Caco-2 (cell line): ENCODE results near the gene D2HGDH. TPM values are rescaled to one million over a fixed set of nuclear protein-coding genes. Genes with fewer than 3 reads are reported as not detected.
"Not testable (repeated sequence)": the region's sequence is repeated elsewhere in the genome, so short reads cannot be mapped to it uniquely, and the experiment has no call there.

Experiments used
- BruUV-seq: library from RNA; stranded (reverse); fragments of 400-500 nt; replicated peaks from 2 replicates; lab custom pipeline; 2021; lab: Mats Ljungman, UMichigan
- CTCF ChIA-PET: fragments of 300-600 bp; sonication (Branson Sonifier 250); formaldehyde crosslinking; loops from one replicate; lab custom pipeline; 2022; ENCODE audit warnings: antibody characterized with exemption; lab: Charles Lee
- POLR2A ChIA-PET: fragments of 300-600 bp; sonication (Branson Sonifier 250); formaldehyde crosslinking; loops from one replicate; lab custom pipeline; 2022; ENCODE audit warnings: antibody characterized with exemption; lab: Charles Lee
- DNase-seq, 2 experiments: peaks; one replicate each; pipeline versions ENCODE4 v3.0.0 to v3.0.0-alpha.2; 2020 to 2022
- H3K27me3 ChIP-seq: replicated peaks from 2 replicates; pipeline ENCODE4 v1.6.0; 2011; ENCODE audit warnings: low read length; ENCODE audit not compliant: control insufficient read depth, insufficient read depth
- H3K36me3 ChIP-seq: 2 replicates; pipeline ENCODE4 v1.5.1; 2011; ENCODE audit warnings: low read length; ENCODE audit not compliant: control insufficient read depth, insufficient read depth
- H3K4me1 ChIP-seq: fragments of 250-450 bp; sonication (Bioruptor Pico); 2 replicates; pipeline ENCODE4 v1.5.1; 2020; ENCODE audit warnings: mild to moderate bottlenecking
- H3K4me3 ChIP-seq: 2 replicates; pipeline ENCODE4 v1.5.1; 2011; ENCODE audit warnings: low read depth, mild to moderate bottlenecking, control low read depth, low read length
- H3K9me3 ChIP-seq: fragments of 250-450 bp; sonication (Bioruptor Pico); 2 replicates; pipeline ENCODE4 v1.5.1; 2020; ENCODE audit warnings: mild to moderate bottlenecking, moderate library complexity
- H3K27ac Mint-ChIP-seq: one replicate; pipeline ENCODE4 v1.8.0; 2022; ENCODE audit warnings: mixed read lengths; ENCODE audit not compliant: unreplicated experiment
- H3K27me3 Mint-ChIP-seq: one replicate; pipeline ENCODE4 v1.8.0; 2022; ENCODE audit warnings: mixed read lengths; ENCODE audit not compliant: insufficient read depth, unreplicated experiment
- H3K36me3 Mint-ChIP-seq: one replicate; pipeline ENCODE4 v1.8.0; 2022; ENCODE audit warnings: mild to moderate bottlenecking, mixed read lengths; ENCODE audit not compliant: insufficient read depth, unreplicated experiment
- H3K4me1 Mint-ChIP-seq: one replicate; pipeline ENCODE4 v1.8.0; 2022; ENCODE audit warnings: low read depth, mixed read lengths; ENCODE audit not compliant: unreplicated experiment
- H3K4me3 Mint-ChIP-seq: one replicate; pipeline ENCODE4 v1.8.0; 2022; ENCODE audit warnings: mild to moderate bottlenecking, moderate library complexity, mixed read lengths; ENCODE audit not compliant: unreplicated experiment
- H3K9me3 Mint-ChIP-seq: one replicate; pipeline ENCODE4 v1.8.0; 2022; ENCODE audit warnings: mixed read lengths; ENCODE audit not compliant: unreplicated experiment
- CTCF ChIP-seq, 2 experiments: fragments of 200-600 bp in 1 of 2; IDR thresholded peaks; 1 replicate in 1 of 2; 2 replicates in 1 of 2; pipeline versions ENCODE4 v1.5.1 to v1.8.0; 2011 to 2022; ENCODE audit warnings: antibody characterized with exemption in 1 of 2, control low read depth in 1 of 2, inconsistent platforms in 1 of 2, low read depth in 1 of 2, low read length in 1 of 2, mild to moderate bottlenecking in 1 of 2, moderate library complexity in 1 of 2; ENCODE audit not compliant: insufficient read depth in 1 of 2, severe bottlenecking in 1 of 2, unreplicated experiment in 1 of 2
- intact Hi-C: fragments of 100-400 bp; cut with micrococcal nuclease; formaldehyde crosslinking; loops from one replicate; pipeline ENCODE4 v1.10.0; 2022; ENCODE audit not compliant: unreplicated experiment
- total RNA-seq: library from RNA; stranded (reverse); gene quantifications from 2 replicates; pipeline ENCODE4 v1.2.3, GENCODE V29; 2022

D2HGDH gene
- total RNA-seq, 1 experiment from 2014 or later, result 35.4 TPM

GRCh38 chr2:241816431-241817121 is 82.1 kb downstream of the D2HGDH start:
- DNase-seq, result no peak
- Mint-ChIP-seq H3K27ac (no peak overlapping the region), H3K9me3 (no peaks in the 10 kb centered on the region), H3K4me3 (no peak overlapping the region), H3K4me1 (no peaks in the 10 kb centered on the region), H3K36me3 (peaks cover 5% of the 10 kb centered on the region), H3K27me3 (no peaks in the 10 kb centered on the region)
- Histone ChIP-seq H3K4me1 (no peaks in the 10 kb centered on the region), H3K27me3 (no peaks in the 10 kb centered on the region), H3K4me3 (no peak overlapping the region), H3K36me3 (no peaks in the 10 kb centered on the region), H3K9me3 (no peaks in the 10 kb centered on the region)
- ChIA-PET CTCF (no interaction called here), POLR2A (no interaction called here)
- BruUV-seq, result no TSS peak
- intact Hi-C loops, result no loop called here
- no peak for TF ChIP-seq CTCF (IDR thresholded peaks at IDR 0.05; ENCODE audit: insufficient read depth in 1 of 2, low read depth in 1 of 2, low read length in 1 of 2, severe bottlenecking in 1 of 2, unreplicated experiment in 1 of 2)

GRCh38 chr2:241817126-241817820 is 82.8 kb downstream of the D2HGDH start:
- POLR2A ChIA-PET, result no interaction called here
- H3K27me3 ChIP-seq, result no peaks in the 10 kb centered on the region
- no peak overlapping the region for H3K27ac Mint-ChIP-seq

GRCh38 chr2:241817821-241818215 is 83.4 kb downstream of the D2HGDH start:
- POLR2A ChIA-PET, H3K9me3 ChIP-seq, BruUV-seq, H3K27ac Mint-ChIP-seq, H3K27me3 Mint-ChIP-seq, H3K4me1 ChIP-seq, intact Hi-C loops, H3K4me3 ChIP-seq, H3K9me3 Mint-ChIP-seq, DNase-seq, CTCF ChIA-PET, H3K4me1 Mint-ChIP-seq, H3K36me3 ChIP-seq, H3K27me3 ChIP-seq, H3K4me3 Mint-ChIP-seq: not testable (repeated sequence)
- H3K36me3 Mint-ChIP-seq, result peaks cover 11% of the 10 kb centered on the region

More at GRCh38 chr2:241817126-241817820, 82.8 kb downstream of the D2HGDH start:
- Mint-ChIP-seq H3K27me3 (no peaks in the 10 kb centered on the region), H3K36me3 (peaks cover 6% of the 10 kb centered on the region), H3K4me3 (no peak overlapping the region), H3K4me1 (no peaks in the 10 kb centered on the region), H3K9me3 (no peaks in the 10 kb centered on the region)
- no TSS peak for BruUV-seq
- no peak for TF ChIP-seq CTCF (IDR thresholded peaks at IDR 0.05; ENCODE audit: insufficient read depth in 1 of 2, low read depth in 1 of 2, low read length in 1 of 2, severe bottlenecking in 1 of 2, unreplicated experiment in 1 of 2)
- no peak for DNase-seq
- Histone ChIP-seq H3K9me3 (no peaks in the 10 kb centered on the region), H3K36me3 (no peaks in the 10 kb centered on the region), H3K4me1 (no peaks in the 10 kb centered on the region), H3K4me3 (no peak overlapping the region)
- intact Hi-C loops, result no loop called here
- CTCF ChIA-PET, result no interaction called here

Other genes starting within 250 kb of the D2HGDH start
- 92.6 and 101 TPM in 2 replicates for gene STK25, start 226.0 kb upstream of the D2HGDH start, total RNA-seq
- 18.0 and 18.6 TPM in 2 replicates for gene BOK, start 175.9 kb upstream of the D2HGDH start, total RNA-seq
- gene THAP4, start 97.5 kb upstream of the D2HGDH start, total RNA-seq, result 34.7 and 37.2 TPM in 2 replicates
- gene ATG4B, start 96.9 kb upstream of the D2HGDH start, total RNA-seq, result 94.5 and 101 TPM in 2 replicates
- gene DTYMK, start 47.8 kb upstream of the D2HGDH start, total RNA-seq, result 65.1 and 68.4 TPM in 2 replicates
- 28.6 and 32.2 TPM in 2 replicates for gene ING5, start 32.6 kb upstream of the D2HGDH start, total RNA-seq
- gene GAL3ST2, start 42.2 kb downstream of the D2HGDH start, total RNA-seq, result 6.0 and 6.8 TPM in 2 replicates
- gene NEU4, start 74.6 kb downstream of the D2HGDH start, total RNA-seq, result 1.5 and 3.9 TPM in 2 replicates
- gene PDCD1, start 124.3 kb downstream of the D2HGDH start, total RNA-seq, result not detected in 2 replicates
- gene RTP5, start 135.1 kb downstream of the D2HGDH start, total RNA-seq, result not detected in 2 replicates